Glomerular endothelial cell (primary cell): ENCODE data around the gene ANKRD36. TPM values are rescaled to one million over a fixed set of nuclear protein-coding genes. Genes with fewer than 3 reads are reported as not detected.
"Not testable (repeated sequence)": the region's sequence is repeated elsewhere in the genome, so short reads cannot be mapped to it uniquely, and the experiment has no call there.

Source experiments
- DNase-seq: peaks from one replicate; pipeline ENCODE4 v3.0.0-alpha.2; 2011; ENCODE audit warnings: low read depth, low spot score; ENCODE audit errors: extremely low read depth
- total RNA-seq: library from RNA; depleted of rRNA; stranded (reverse); fragments of >200 nt; gene quantifications from 2 replicates; pipeline ENCODE4 v1.2.3, GENCODE V29; 2015

The ANKRD36 gene
- total RNA-seq, 1 donor from 2014 or later, result 31.7 TPM

- not testable (repeated sequence) for DNase-seq
These were observed 155.2 kb downstream of the ANKRD36 start for GRCh38 chr2:97268075-97268591.

DNA sequence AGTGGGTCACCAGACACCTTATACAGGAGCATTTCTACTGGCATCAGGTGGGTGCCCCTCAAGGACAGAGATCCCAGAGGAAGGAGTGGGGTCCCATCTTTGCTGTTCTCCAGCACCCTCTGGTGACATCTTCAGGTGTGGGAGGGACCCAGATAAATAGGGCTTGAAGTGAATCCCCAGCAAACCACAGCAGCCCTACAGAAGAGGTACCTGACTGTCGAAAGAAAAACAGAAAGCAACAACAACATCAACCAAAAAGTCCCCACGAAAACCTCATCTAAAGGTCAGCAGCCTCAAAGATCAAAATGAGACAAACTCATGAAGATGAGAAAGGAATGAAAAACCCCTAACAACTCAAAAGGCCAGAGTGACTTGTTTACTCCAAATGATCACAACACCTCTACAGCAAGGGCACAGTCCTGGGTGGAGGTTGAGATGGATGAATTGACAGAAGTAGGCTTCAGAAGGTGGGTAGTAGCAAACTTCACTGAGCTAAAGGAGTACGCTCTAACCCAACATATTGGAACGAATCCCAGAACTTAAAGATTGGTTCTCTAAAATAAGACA lies 163.4 kb downstream of the ANKRD36 start:
- DNase-seq, result not testable (repeated sequence)

DNA sequence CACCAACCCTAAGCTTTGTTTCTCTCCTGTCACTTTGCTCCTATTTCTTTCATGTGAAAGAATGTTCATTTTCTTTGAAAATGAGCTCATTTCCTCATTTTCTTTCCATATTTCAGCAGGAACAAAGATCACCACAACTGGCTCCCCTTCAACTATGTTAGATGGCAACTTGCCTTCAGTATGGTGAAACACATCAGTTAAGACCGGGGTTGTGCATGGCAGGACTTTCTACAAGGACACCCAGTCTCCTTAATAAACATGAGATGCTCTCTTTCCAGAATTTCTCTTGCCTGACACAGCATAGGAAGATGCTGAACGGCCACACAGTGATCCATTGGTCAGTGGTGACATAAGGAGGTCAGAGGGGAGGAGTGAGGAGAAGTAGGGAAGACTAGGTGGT lies 172.2 kb downstream of the ANKRD36 start:
- not testable (repeated sequence) for DNase-seq

GRCh38 chr2:97293687-97294086 lies 180.7 kb downstream of the ANKRD36 start:
- not testable (repeated sequence) for DNase-seq

Other genes starting within 250 kb of the ANKRD36 start
- 15.2 and 31.9 TPM in 2 replicates for gene SEMA4C, start 243.1 kb upstream of the ANKRD36 start, total RNA-seq
- not detected in 2 replicates for gene FAM178B, start 126.6 kb upstream of the ANKRD36 start, total RNA-seq
- 3.6 and 13.4 TPM in 2 replicates for gene FAHD2B, start 18.3 kb upstream of the ANKRD36 start, total RNA-seq